Natural killer cell (primary cell): ENCODE measurements around the gene MALRD1. TPM values are rescaled to one million over a fixed set of nuclear protein-coding genes. Genes with fewer than 3 reads are reported as not detected.

Experiments used
- ATAC-seq, 3 donors: fragments of 150-1000 bp in 2 of 3; fragments of 200-7000 bp in 1 of 3; cut with Tn5 transposase; 1 replicate in 1 of 3; 2 replicates in 2 of 3; pipeline ENCODE4 v1.10.0; 2021; ENCODE audit warnings: mild to moderate bottlenecking in 2 of 3, moderate library complexity in 2 of 3
- DNase-seq, 2 donors: peaks; one replicate each; pipeline versions ENCODE4 v3.0.0 to v3.0.0-alpha.2; 2013 to 2021; ENCODE audit warnings: mixed read lengths in 1 of 2
- H3K27ac ChIP-seq: one replicate; pipeline ENCODE4 v1.5.1; 2013; ENCODE audit warnings: mild to moderate bottlenecking, low read length
- H3K27me3 ChIP-seq: one replicate; pipeline ENCODE4 v1.6.1; 2013; ENCODE audit warnings: low read length; ENCODE audit not compliant: control insufficient read depth, insufficient read depth
- H3K36me3 ChIP-seq: one replicate; pipeline ENCODE4 v1.6.1; 2013; ENCODE audit warnings: low read length; ENCODE audit not compliant: control insufficient read depth, insufficient read depth
- H3K4me1 ChIP-seq: one replicate; pipeline ENCODE4 v1.6.1; 2013; ENCODE audit warnings: low read length; ENCODE audit not compliant: control insufficient read depth, insufficient read depth
- H3K4me3 ChIP-seq: one replicate; pipeline ENCODE4 v1.5.1; 2013; ENCODE audit warnings: low read length
- H3K9me3 ChIP-seq: one replicate; pipeline ENCODE4 v1.6.1; 2013; ENCODE audit warnings: low read length; ENCODE audit not compliant: control insufficient read depth, insufficient read depth
- H3K27ac Mint-ChIP-seq, 2 donors: one replicate each; pipeline ENCODE4 v1.8.0; 2022; ENCODE audit warnings: mild to moderate bottlenecking in 2 of 2, mixed read lengths in 2 of 2, moderate library complexity in 1 of 2
- H3K27me3 Mint-ChIP-seq, 2 donors: one replicate each; pipeline ENCODE4 v1.8.0; 2022; ENCODE audit warnings: low read depth in 2 of 2, mixed read lengths in 2 of 2
- H3K36me3 Mint-ChIP-seq: one replicate; pipeline ENCODE4 v1.8.0; 2022; ENCODE audit warnings: mixed read lengths
- H3K4me1 Mint-ChIP-seq, 2 donors: one replicate each; pipeline ENCODE4 v1.8.0; 2022; ENCODE audit warnings: mixed read lengths in 2 of 2
- H3K4me3 Mint-ChIP-seq: one replicate; pipeline ENCODE4 v1.8.0; 2022; ENCODE audit warnings: mild to moderate bottlenecking, moderate library complexity, mixed read lengths
- H3K9me3 Mint-ChIP-seq, 2 donors: one replicate each; pipeline ENCODE4 v1.8.0; 2022; ENCODE audit warnings: mixed read lengths in 2 of 2
- WGBS: methylation state at CpG from one replicate; pipeline ENCODE4 v1.1.7; 2013; ENCODE audit warnings: missing lambda C conversion rate; ENCODE audit not compliant: insufficient coverage; 5-methylcytosine and 5-hydroxymethylcytosine counted together
- intact Hi-C: fragments of 100-400 bp; cut with micrococcal nuclease; formaldehyde crosslinking; loops from one replicate; pipeline ENCODE4 v1.14.2; 2022
- total RNA-seq, 4 donors: library from RNA; stranded (reverse); fragments of 120-200 nt in 1 of 4; gene quantifications; one replicate each; pipeline versions ENCODE4 v1.2.3 to v1.2.4, GENCODE V29; 2013 to 2022
- TF ChIP-seq, protein P1 (sequence below): fragments of 200-600 bp; IDR thresholded peaks from one replicate; pipeline ENCODE4 v1.8.0; 2022; ENCODE audit warnings: antibody characterized with exemption

Gene MALRD1
- total RNA-seq, 3 donors from 2014 or later (not counting 1 experiment from before 2014, with no cell fraction given): not detected

DNA sequence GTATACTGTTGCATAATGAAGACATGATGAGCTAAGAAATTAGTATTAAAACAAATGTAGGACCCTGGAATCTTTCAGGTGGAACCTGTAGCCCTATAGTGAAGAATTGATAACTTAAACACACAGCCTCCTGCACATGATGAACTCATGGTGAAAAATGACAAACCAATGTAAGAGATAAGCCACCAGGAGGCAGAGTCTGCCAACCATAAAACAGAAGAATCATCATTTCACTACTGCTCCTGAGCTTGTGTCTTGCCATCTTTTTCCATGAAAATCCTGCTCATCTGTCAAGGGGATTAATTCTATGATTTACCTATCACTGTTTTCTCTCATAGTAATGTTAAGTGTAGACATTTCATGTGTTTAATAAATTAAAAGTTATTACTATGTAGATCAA, 363.9 kb downstream of the MALRD1 start:
- Histone ChIP-seq H3K9me3 (no peaks in the 10 kb centered on the region), H3K27ac (no peak overlapping the region), H3K27me3 (no peaks in the 10 kb centered on the region), H3K4me1 (no peaks in the 10 kb centered on the region), H3K4me3 (no peak overlapping the region), H3K36me3 (no peaks in the 10 kb centered on the region)
- H3K27me3 Mint-ChIP-seq: peaks cover 0 to 6% of the 10 kb centered on the region in 2 donors
- H3K36me3 Mint-ChIP-seq: no peaks in the 10 kb centered on the region
- no peaks in the 10 kb centered on the region for H3K4me1 Mint-ChIP-seq
- ATAC-seq (no peak), DNase-seq (no peak)
- intact Hi-C loops: loop anchor here (5.0 kb wide), 1 partner anchor 1445 kb away; no protein-coding TSS in a partner anchor
- H3K9me3 Mint-ChIP-seq: no peaks in the 10 kb centered on the region
- no peak overlapping the region for H3K27ac Mint-ChIP-seq
- no peak overlapping the region for H3K4me3 Mint-ChIP-seq
- TF ChIP-seq, protein P1, sequence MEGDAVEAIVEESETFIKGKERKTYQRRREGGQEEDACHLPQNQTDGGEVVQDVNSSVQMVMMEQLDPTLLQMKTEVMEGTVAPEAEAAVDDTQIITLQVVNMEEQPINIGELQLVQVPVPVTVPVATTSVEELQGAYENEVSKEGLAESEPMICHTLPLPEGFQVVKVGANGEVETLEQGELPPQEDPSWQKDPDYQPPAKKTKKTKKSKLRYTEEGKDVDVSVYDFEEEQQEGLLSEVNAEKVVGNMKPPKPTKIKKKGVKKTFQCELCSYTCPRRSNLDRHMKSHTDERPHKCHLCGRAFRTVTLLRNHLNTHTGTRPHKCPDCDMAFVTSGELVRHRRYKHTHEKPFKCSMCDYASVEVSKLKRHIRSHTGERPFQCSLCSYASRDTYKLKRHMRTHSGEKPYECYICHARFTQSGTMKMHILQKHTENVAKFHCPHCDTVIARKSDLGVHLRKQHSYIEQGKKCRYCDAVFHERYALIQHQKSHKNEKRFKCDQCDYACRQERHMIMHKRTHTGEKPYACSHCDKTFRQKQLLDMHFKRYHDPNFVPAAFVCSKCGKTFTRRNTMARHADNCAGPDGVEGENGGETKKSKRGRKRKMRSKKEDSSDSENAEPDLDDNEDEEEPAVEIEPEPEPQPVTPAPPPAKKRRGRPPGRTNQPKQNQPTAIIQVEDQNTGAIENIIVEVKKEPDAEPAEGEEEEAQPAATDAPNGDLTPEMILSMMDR: no peak

DNA sequence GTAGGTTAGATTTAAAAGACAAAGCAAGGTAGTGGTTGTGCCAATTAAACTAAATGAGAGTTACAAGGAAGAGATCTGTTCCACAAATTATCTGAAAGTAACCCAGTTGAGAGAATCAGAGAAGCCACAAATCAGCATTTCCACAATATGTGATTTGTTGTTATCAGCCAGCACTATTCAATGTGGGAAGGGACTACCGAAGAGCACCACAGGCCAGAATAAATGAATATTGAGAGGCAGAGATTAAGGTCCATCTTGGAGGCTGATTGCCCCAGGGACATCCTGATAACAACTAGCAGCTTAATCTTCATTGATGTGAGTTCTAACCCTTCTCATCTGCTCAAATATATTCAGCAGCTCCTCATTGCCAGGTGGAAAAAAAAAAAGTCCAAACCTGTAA, 367.6 kb downstream of the MALRD1 start:
- no peak for ATAC-seq
- no peaks in the 10 kb centered on the region for H3K9me3 ChIP-seq
- no peak overlapping the region for H3K27ac ChIP-seq
- no peaks in the 10 kb centered on the region for H3K36me3 ChIP-seq
- Mint-ChIP-seq H3K4me1 (no peaks in the 10 kb centered on the region), H3K4me3 (no peak overlapping the region), H3K27me3 (peaks cover 0 to 6% of the 10 kb centered on the region in 2 donors), H3K27ac (no peak overlapping the region), H3K36me3 (no peaks in the 10 kb centered on the region), H3K9me3 (no peaks in the 10 kb centered on the region)
- H3K27me3 ChIP-seq: no peaks in the 10 kb centered on the region
- no peaks in the 10 kb centered on the region for H3K4me1 ChIP-seq
- no peak for DNase-seq
- intact Hi-C loops: no loop called here
- TF ChIP-seq, protein P1: no peak
- H3K4me3 ChIP-seq: no peak overlapping the region
- WGBS: 70% methylated on average over 1 of the region's 1 CpG

DNA sequence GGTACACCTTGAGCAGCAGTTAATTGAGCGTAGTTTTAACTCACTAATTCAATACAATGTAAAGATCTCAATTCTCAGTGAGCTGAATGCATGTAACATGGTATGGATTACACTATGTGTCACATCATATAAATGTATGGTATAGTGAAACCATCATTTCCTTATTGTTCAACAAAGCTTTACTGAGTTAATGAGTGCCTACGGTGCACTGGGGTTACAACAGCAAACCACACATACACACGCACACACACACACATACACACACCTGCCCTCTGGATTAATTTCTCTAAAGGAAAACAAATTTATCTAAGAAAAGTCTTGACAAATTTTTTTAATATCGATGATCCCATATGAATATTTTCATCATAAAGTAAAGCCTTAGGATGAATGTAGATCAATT, 369.1 kb downstream of the MALRD1 start:
- WGBS: 92% methylated on average over 3 of the region's 4 CpGs
- TF ChIP-seq, protein P1: no peak
- H3K4me1 Mint-ChIP-seq: no peaks in the 10 kb centered on the region

DNA sequence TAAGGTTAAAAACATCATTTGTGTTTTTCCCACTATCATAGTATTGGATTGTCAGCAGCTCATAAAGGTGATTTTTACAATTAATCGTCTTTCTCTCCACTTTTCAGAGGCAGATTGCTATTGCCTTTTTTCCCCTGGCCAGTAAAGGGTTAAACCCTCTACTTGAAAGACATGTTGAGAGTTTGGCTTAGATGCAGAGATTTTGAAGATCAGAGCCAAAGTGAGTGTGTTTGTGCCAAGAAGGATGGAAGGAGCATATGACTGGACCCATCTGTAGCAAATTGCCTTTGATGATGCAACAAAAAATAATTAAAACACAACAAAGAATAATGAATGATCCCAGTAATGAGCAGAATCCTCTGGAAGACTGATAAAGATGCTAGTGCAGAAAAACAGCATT, 373.1 kb downstream of the MALRD1 start:
- WGBS: 88% methylated on average over 1 of the region's 1 CpG
- intact Hi-C loops: no loop called here

More for the DNA sequence above, 369.1 kb downstream of the MALRD1 start:
- no peak overlapping the region for H3K27ac ChIP-seq
- no peak overlapping the region for H3K27ac Mint-ChIP-seq
- H3K4me3 Mint-ChIP-seq: no peak overlapping the region
- H3K9me3 ChIP-seq: no peaks in the 10 kb centered on the region
- H3K36me3 Mint-ChIP-seq: no peaks in the 10 kb centered on the region
- no peaks in the 10 kb centered on the region for H3K36me3 ChIP-seq
- ATAC-seq (no peak), DNase-seq (no peak)
- H3K9me3 Mint-ChIP-seq: no peaks in the 10 kb centered on the region
- no peaks in the 10 kb centered on the region for H3K27me3 ChIP-seq
- H3K27me3 Mint-ChIP-seq: peaks cover 0 to 6% of the 10 kb centered on the region in 2 donors
- no peak overlapping the region for H3K4me3 ChIP-seq
- H3K4me1 ChIP-seq: no peaks in the 10 kb centered on the region
- intact Hi-C loops: no loop called here

More for the DNA sequence above, 373.1 kb downstream of the MALRD1 start:
- Histone ChIP-seq H3K4me3 (no peak overlapping the region), H3K4me1 (no peaks in the 10 kb centered on the region), H3K27ac (no peak overlapping the region), H3K36me3 (no peaks in the 10 kb centered on the region), H3K9me3 (no peaks in the 10 kb centered on the region), H3K27me3 (no peaks in the 10 kb centered on the region)
- no peaks in the 10 kb centered on the region for H3K36me3 Mint-ChIP-seq
- TF ChIP-seq, protein P1: no peak
- H3K4me1 Mint-ChIP-seq: no peaks in the 10 kb centered on the region
- no peaks in the 10 kb centered on the region for H3K9me3 Mint-ChIP-seq
- no peak overlapping the region for H3K4me3 Mint-ChIP-seq
- ATAC-seq: no peak
- no peak overlapping the region for H3K27ac Mint-ChIP-seq
- no peak for DNase-seq
- H3K27me3 Mint-ChIP-seq: peaks cover 0 to 9% of the 10 kb centered on the region in 2 donors
